ENCODE data around the gene TMEM95. TPM values are rescaled to one million over a fixed set of nuclear protein-coding genes. Genes with fewer than 3 reads are reported as not detected.

The TMEM95 gene
- total and polyA plus RNA-seq, 2 donors from 2014 or later = not detected

- DNase-seq (no peak), FAIRE-seq (no peak)
- no peak for TF ChIP-seq CTCF (IDR thresholded peaks at IDR 0.05; ENCODE audit: borderline replicate concordance, extremely low read depth, insufficient read depth)
- H3K9ac ChIP-seq (ENCODE audit: low read length in 3 of 3) = no peak overlapping the region
- peaks cover 0 to 42% (median 15%) of the 10 kb centered on the region in 3 donors for H3K4me1 ChIP-seq (ENCODE audit: control insufficient read depth in 2 of 3, insufficient read depth in 2 of 3, low read depth in 1 of 3, low read length in 3 of 3)
- H3K4me3 ChIP-seq (ENCODE audit: low read length in 3 of 3) = no peak overlapping the region
- H3K9me3 ChIP-seq (ENCODE audit: control insufficient read depth in 2 of 3, insufficient read depth in 1 of 3, low read length in 3 of 3) = no peaks in the 10 kb centered on the region
- H3K36me3 ChIP-seq (ENCODE audit: control insufficient read depth in 2 of 3, insufficient read depth in 3 of 3, low read length in 3 of 3) = peaks cover 8 to 49% (median 33%) of the 10 kb centered on the region in 3 donors
- no peaks in the 10 kb centered on the region for H3K27me3 ChIP-seq (ENCODE audit: control insufficient read depth, insufficient read depth, low read length)
- intact Hi-C loops (cut with DNase I) = no loop called here
- H3K27ac ChIP-seq (ENCODE audit: low read depth in 2 of 2, low read length in 2 of 2) = peak overlapping the region in 1 of 2 donors; percentile 51
These were observed 36.7 kb upstream of the TMEM95 start for GRCh38 chr17:7318121-7318860.

GRCh38 chr17:7321466-7321865, 33.5 kb upstream of the TMEM95 start:
- peak overlapping the region; percentile 3 to 79 for H3K27ac ChIP-seq (ENCODE audit: low read depth in 2 of 2, low read length in 2 of 2)
- peaks cover 0 to 21% (median 3%) of the 10 kb centered on the region in 3 donors for H3K4me1 ChIP-seq (ENCODE audit: control insufficient read depth in 2 of 3, insufficient read depth in 2 of 3, low read depth in 1 of 3, low read length in 3 of 3)
- H3K9ac ChIP-seq (ENCODE audit: low read length in 3 of 3) = no peak overlapping the region
- peaks cover 5 to 47% (median 33%) of the 10 kb centered on the region in 3 donors for H3K36me3 ChIP-seq (ENCODE audit: control insufficient read depth in 2 of 3, insufficient read depth in 3 of 3, low read length in 3 of 3)
- FAIRE-seq (no peak), DNase-seq (no peak)
- intact Hi-C loops (cut with DNase I) = no loop called here
- TF ChIP-seq CTCF (IDR thresholded peaks at IDR 0.05; ENCODE audit: borderline replicate concordance, extremely low read depth, insufficient read depth) = no peak
- H3K27me3 ChIP-seq (ENCODE audit: control insufficient read depth, insufficient read depth, low read length) = no peaks in the 10 kb centered on the region
- H3K4me3 ChIP-seq (ENCODE audit: low read length in 3 of 3) = peak overlapping the region in 1 of 3 donors; percentile 25
- H3K9me3 ChIP-seq (ENCODE audit: control insufficient read depth in 2 of 3, insufficient read depth in 1 of 3, low read length in 3 of 3) = no peaks in the 10 kb centered on the region

- intact Hi-C loops (cut with DNase I) = no loop called here
- no peak for FAIRE-seq
- H3K4me3 ChIP-seq (ENCODE audit: low read length in 3 of 3) = no peak overlapping the region
- no peak for TF ChIP-seq CTCF (IDR thresholded peaks at IDR 0.05; ENCODE audit: borderline replicate concordance, extremely low read depth, insufficient read depth)
- no peak for DNase-seq
- no peaks in the 10 kb centered on the region for H3K27me3 ChIP-seq (ENCODE audit: control insufficient read depth, insufficient read depth, low read length)
- peaks cover 5 to 42% (median 28%) of the 10 kb centered on the region in 3 donors for H3K36me3 ChIP-seq (ENCODE audit: control insufficient read depth in 2 of 3, insufficient read depth in 3 of 3, low read length in 3 of 3)
- H3K9me3 ChIP-seq (ENCODE audit: control insufficient read depth in 2 of 3, insufficient read depth in 1 of 3, low read length in 3 of 3) = no peaks in the 10 kb centered on the region
- peaks cover 0 to 21% (median 3%) of the 10 kb centered on the region in 3 donors for H3K4me1 ChIP-seq (ENCODE audit: control insufficient read depth in 2 of 3, insufficient read depth in 2 of 3, low read depth in 1 of 3, low read length in 3 of 3)
- no peak overlapping the region for H3K27ac ChIP-seq (ENCODE audit: low read depth in 2 of 2, low read length in 2 of 2)
- H3K9ac ChIP-seq (ENCODE audit: low read length in 3 of 3) = no peak overlapping the region
These were observed 32.3 kb upstream of the TMEM95 start for GRCh38 chr17:7322520-7323194.

All from kidney (tissue), 14 donors.